OCI-LY3 (cell line): ENCODE data around the gene PAX2.

Source experiments
- H2AFZ ChIP-seq: fragments of 200-600, 300-600 bp; shearing (Covaris generic); 2 replicates; pipeline ENCODE4 v1.6.0; 2014; ENCODE audit warnings: antibody characterized with exemption, low read depth, low read length
- H3K27ac ChIP-seq: fragments of 200-600, 300-600 bp; sonication (generic); 2 replicates; pipeline ENCODE4 v1.5.1; 2014; ENCODE audit warnings: mild to moderate bottlenecking, low read length, moderate library complexity, mixed read lengths
- H3K27me3 ChIP-seq: fragments of 200-600, 300-600 bp; sonication (generic); 2 replicates; pipeline ENCODE4 v1.6.1; 2014; ENCODE audit warnings: low read depth, low read length, mixed read lengths
- H3K36me3 ChIP-seq: fragments of 200-600, 300-600 bp; sonication (generic); replicated peaks from 2 replicates; pipeline ENCODE3; 2014; ENCODE audit warnings: low read depth, low read length, mixed read lengths
- H3K4me1 ChIP-seq: fragments of 300-600, 200-600 bp; sonication (generic); 2 replicates; pipeline ENCODE4 v1.6.1; 2014; ENCODE audit warnings: low read length, mixed read lengths
- H3K4me2 ChIP-seq: fragments of 200-600, 300-600 bp; sonication (generic); 2 replicates; pipeline ENCODE4 v1.6.1; 2014; ENCODE audit warnings: low read length, mixed read lengths
- H3K4me3 ChIP-seq: fragments of 300-600, 200-600 bp; sonication (generic); 2 replicates; pipeline ENCODE4 v1.5.1; 2014; ENCODE audit warnings: antibody characterized with exemption, mild to moderate bottlenecking, low read length, moderate library complexity
- H3K79me2 ChIP-seq: fragments of 300-600, 200-600 bp; shearing (Covaris generic); 2 replicates; pipeline ENCODE4 v1.6.1; 2014; ENCODE audit warnings: mild to moderate bottlenecking, low read length, mixed read lengths
- H3K9ac ChIP-seq: fragments of 300-600, 200-600 bp; shearing (Covaris generic); 2 replicates; pipeline ENCODE4 v1.6.0; 2014; ENCODE audit warnings: mild to moderate bottlenecking, low read length, moderate library complexity
- H3K9me3 ChIP-seq: fragments of 200-600, 300-600 bp; shearing (Covaris generic); 2 replicates; pipeline ENCODE4 v1.6.1; 2014; ENCODE audit warnings: low read length, mixed read lengths; ENCODE audit not compliant: insufficient read depth
- H4K20me1 ChIP-seq: fragments of 200-600, 300-600 bp; sonication (generic); 2 replicates; pipeline ENCODE4 v1.6.1; 2016; ENCODE audit warnings: low read length, mixed read lengths; ENCODE audit not compliant: insufficient read depth
- CTCF ChIP-seq: fragments of 200-600, 300-600 bp; sonication (generic); IDR thresholded peaks from 2 replicates; pipeline ENCODE4 v1.5.1; 2014; ENCODE audit warnings: antibody characterized with exemption, low read length, low read depth
- EZH2phosphoT487 ChIP-seq: fragments of 200-600 bp; shearing (Covaris generic); IDR thresholded peaks from 2 replicates; pipeline ENCODE4 v1.6.1; 2018; ENCODE audit warnings: antibody characterized with exemption, mixed run types, low read depth

PAX2 gene

DNA sequence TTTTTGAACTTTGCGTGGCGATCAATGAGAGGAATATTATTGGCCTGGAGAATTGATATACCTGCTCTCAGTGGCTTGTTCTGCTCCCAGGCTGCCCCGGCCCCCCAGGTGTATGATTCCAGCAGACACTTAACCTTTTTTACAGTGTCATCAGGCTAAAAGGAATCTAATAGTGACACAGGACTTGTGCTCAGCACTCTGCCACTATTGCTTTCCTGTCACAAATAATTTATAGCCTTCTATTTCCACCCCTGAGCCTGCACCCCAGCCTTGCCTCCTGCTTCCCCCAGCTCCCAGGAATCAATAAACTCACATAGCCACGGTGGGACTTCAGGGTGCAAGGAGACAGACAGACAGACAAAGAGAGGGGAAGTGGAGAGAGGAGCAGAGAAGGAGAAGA, 28.3 kb downstream of the PAX2 start:
- H3K27ac ChIP-seq: no peak overlapping the region
- no peaks in the 10 kb centered on the region; the same call in 1 of the 2 replicates for H3K27me3 ChIP-seq
- no peak overlapping the region for H3K9ac ChIP-seq
- no peaks in the 10 kb centered on the region for H4K20me1 ChIP-seq
- H2AFZ ChIP-seq: no peak overlapping the region
- no peaks in the 10 kb centered on the region for H3K79me2 ChIP-seq
- H3K9me3 ChIP-seq: no peaks in the 10 kb centered on the region
- TF ChIP-seq EZH2phosphoT487: no peak
- no peak for TF ChIP-seq CTCF
- H3K4me2 ChIP-seq: no peak overlapping the region
- H3K36me3 ChIP-seq: no peaks in the 10 kb centered on the region
- H3K4me1 ChIP-seq: no peaks in the 10 kb centered on the region
- H3K4me3 ChIP-seq: no peak overlapping the region

- Histone ChIP-seq H3K4me3 (no peak overlapping the region), H3K27me3 (no peaks in the 10 kb centered on the region; the same call in 1 of the 2 replicates), H4K20me1 (no peaks in the 10 kb centered on the region), H2AFZ (no peak overlapping the region), H3K9ac (no peak overlapping the region), H3K36me3 (no peaks in the 10 kb centered on the region), H3K9me3 (no peaks in the 10 kb centered on the region), H3K4me1 (no peaks in the 10 kb centered on the region), H3K79me2 (no peaks in the 10 kb centered on the region), H3K4me2 (no peak overlapping the region), H3K27ac (no peak overlapping the region)
- TF ChIP-seq EZH2phosphoT487: no peak
- TF ChIP-seq CTCF: no peak
Observed at GRCh38 chr10:100774223-100774622, 28.8 kb downstream of the PAX2 start.

DNA sequence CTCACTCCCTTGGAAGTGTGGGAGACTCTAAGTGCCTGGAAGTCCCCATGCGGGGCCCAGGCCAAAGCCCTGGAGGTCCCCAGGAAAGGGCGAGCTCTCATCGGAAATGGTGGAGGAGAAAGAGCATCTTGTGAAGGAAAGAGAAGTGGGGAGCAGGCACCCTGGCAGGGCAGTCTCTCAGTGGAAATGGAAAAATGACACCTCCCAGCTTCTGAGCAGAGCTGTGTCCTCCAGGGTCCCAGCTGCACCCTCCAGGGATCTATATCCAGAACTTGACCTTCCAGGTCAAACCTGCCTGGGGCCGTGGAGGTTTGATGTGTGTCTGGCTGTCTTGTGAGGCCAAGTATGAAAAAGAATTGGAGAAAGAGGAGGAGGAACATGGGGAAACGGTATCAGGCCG, 29.5 kb downstream of the PAX2 start:
- Histone ChIP-seq H3K4me2 (no peak overlapping the region), H3K9ac (no peak overlapping the region), H3K4me1 (no peaks in the 10 kb centered on the region), H3K27me3 (no peaks in the 10 kb centered on the region; the same call in 1 of the 2 replicates), H3K36me3 (no peaks in the 10 kb centered on the region), H3K9me3 (no peaks in the 10 kb centered on the region), H3K4me3 (no peak overlapping the region), H2AFZ (no peak overlapping the region), H3K27ac (no peak overlapping the region), H4K20me1 (no peaks in the 10 kb centered on the region), H3K79me2 (no peaks in the 10 kb centered on the region)
- TF ChIP-seq CTCF: no peak
- TF ChIP-seq EZH2phosphoT487: no peak

GRCh38 chr10:100775386-100775785, 30.0 kb downstream of the PAX2 start:
- H3K4me3 ChIP-seq: no peak overlapping the region
- H3K27me3 ChIP-seq: no peaks in the 10 kb centered on the region; the same call in 1 of the 2 replicates
- no peaks in the 10 kb centered on the region for H3K4me1 ChIP-seq
- H3K79me2 ChIP-seq: no peaks in the 10 kb centered on the region
- H3K36me3 ChIP-seq: no peaks in the 10 kb centered on the region
- H3K9ac ChIP-seq: no peak overlapping the region
- H3K9me3 ChIP-seq: no peaks in the 10 kb centered on the region
- H3K4me2 ChIP-seq: no peak overlapping the region
- no peak for TF ChIP-seq CTCF
- no peak overlapping the region for H2AFZ ChIP-seq
- H4K20me1 ChIP-seq: no peaks in the 10 kb centered on the region
- no peak overlapping the region for H3K27ac ChIP-seq
